SK-N-SH treated with all-trans-retinoic acid at 6 μM for 48 hours (cell line): Measurements from ENCODE around the gene CZIB.

Experiments
- ATAC-seq: fragments of 200-7000 bp; cut with Tn5 transposase; 3 replicates; pipeline ENCODE4 v1.9.1; 2020; ENCODE audit warnings: mild to moderate bottlenecking, moderate library complexity
- ARNTL ChIP-seq: fragments of 450-650 bp; formaldehyde crosslinking; IDR thresholded peaks from 2 replicates; pipeline ENCODE4 v1.5.0; 2020; ENCODE audit warnings: low read depth, mild to moderate bottlenecking, moderate library complexity, borderline replicate concordance
- BACH2 ChIP-seq: fragments of 250-450 bp; sonication (Bioruptor Pico); IDR thresholded peaks from 2 replicates; pipeline ENCODE4 v1.9.0; 2021; ENCODE audit warnings: mild to moderate bottlenecking, borderline replicate concordance
- CREB5 ChIP-seq: fragments of 250-450 bp; sonication (Bioruptor Pico); IDR thresholded peaks from 2 replicates; pipeline ENCODE4 v1.5.1; 2020; ENCODE audit warnings: low read depth, mild to moderate bottlenecking, moderate library complexity
- CSDC2 ChIP-seq: fragments of 250-450 bp; sonication (Bioruptor Pico); IDR thresholded peaks from 2 replicates; pipeline ENCODE4 v1.5.0; 2020; ENCODE audit warnings: mild to moderate bottlenecking, moderate library complexity
- ESRRG ChIP-seq: fragments of 250-450 bp; sonication (Bioruptor Pico); IDR thresholded peaks from 2 replicates; pipeline ENCODE4 v1.6.1; 2021; ENCODE audit warnings: mild to moderate bottlenecking
- GLIS3 ChIP-seq: fragments of 250-450 bp; sonication (Bioruptor Pico); IDR thresholded peaks from 2 replicates; pipeline ENCODE4 v1.5.0; 2020; ENCODE audit warnings: mild to moderate bottlenecking, moderate library complexity
- ISL1 ChIP-seq: fragments of 250-450 bp; sonication (Bioruptor Pico); IDR thresholded peaks from 2 replicates; pipeline ENCODE4 v2.1.2; 2022; ENCODE audit warnings: mild to moderate bottlenecking, moderate library complexity
- OSR1 ChIP-seq: fragments of 250-450 bp; sonication (Bioruptor Pico); IDR thresholded peaks from 2 replicates; pipeline ENCODE4 v1.8.0; 2022; ENCODE audit warnings: moderate library complexity, mild to moderate bottlenecking, inconsistent platforms
- PATZ1 ChIP-seq: fragments of 250-450 bp; sonication (Bioruptor Pico); IDR thresholded peaks from 2 replicates; pipeline ENCODE4 v1.8.0; 2020; ENCODE audit warnings: mild to moderate bottlenecking, moderate library complexity, borderline replicate concordance
- POU6F1 ChIP-seq: fragments of 250-450 bp; sonication (Bioruptor Pico); IDR thresholded peaks from 2 replicates; pipeline ENCODE4 v1.8.0; 2021; ENCODE audit warnings: low read depth, mild to moderate bottlenecking, moderate library complexity, borderline replicate concordance
- PPARA ChIP-seq: fragments of 250-450 bp; sonication (Bioruptor Pico); IDR thresholded peaks from 2 replicates; pipeline ENCODE4 v1.5.0; 2020; ENCODE audit warnings: mild to moderate bottlenecking, borderline replicate concordance
- RARB ChIP-seq: fragments of 250-450 bp; sonication (Bioruptor Pico); IDR thresholded peaks from 2 replicates; pipeline ENCODE4 v1.8.0; 2021; ENCODE audit warnings: mild to moderate bottlenecking, moderate library complexity
- SNAI2 ChIP-seq: fragments of 250-450 bp; sonication (Bioruptor Pico); IDR thresholded peaks from 2 replicates; pipeline ENCODE4 v1.5.0; 2020; ENCODE audit warnings: mild to moderate bottlenecking, moderate library complexity
- TCF4 ChIP-seq: fragments of 250-450 bp; sonication (Bioruptor Pico); IDR thresholded peaks from 2 replicates; pipeline ENCODE4 v1.8.0; 2021; ENCODE audit warnings: mild to moderate bottlenecking, moderate library complexity, borderline replicate concordance
- TOX ChIP-seq: fragments of 250-450 bp; sonication (Bioruptor Pico); IDR thresholded peaks from 2 replicates; pipeline ENCODE4 v1.8.0; 2021; ENCODE audit warnings: mild to moderate bottlenecking, moderate library complexity, borderline replicate concordance
- TSHZ2 ChIP-seq: fragments of 250-450 bp; sonication (Bioruptor Pico); IDR thresholded peaks from 2 replicates; pipeline ENCODE4 v1.5.0; 2020; ENCODE audit warnings: mild to moderate bottlenecking, moderate library complexity
- ZC3H10 ChIP-seq: fragments of 250-450 bp; sonication (Bioruptor Pico); IDR thresholded peaks from 2 replicates; pipeline ENCODE4 v1.5.1; 2021; ENCODE audit warnings: mild to moderate bottlenecking, moderate library complexity
- ZFP3 ChIP-seq: fragments of 250-450 bp; sonication (Bioruptor Pico); IDR thresholded peaks from 2 replicates; pipeline ENCODE4 v1.5.0; 2020; ENCODE audit warnings: mild to moderate bottlenecking, moderate library complexity
- ZFP30 ChIP-seq: fragments of 450-650 bp; formaldehyde crosslinking; IDR thresholded peaks from 2 replicates; pipeline ENCODE4 v1.5.0; 2022; ENCODE audit warnings: mild to moderate bottlenecking, moderate library complexity
- ZNF565 ChIP-seq: fragments of 450-650 bp; formaldehyde crosslinking; conservative IDR thresholded peaks from 2 replicates; pipeline ENCODE4 v1.5.0; 2020; ENCODE audit warnings: low read depth, mild to moderate bottlenecking, moderate library complexity
- ZNF8 ChIP-seq: fragments of 450-650 bp; formaldehyde crosslinking; IDR thresholded peaks from 2 replicates; pipeline ENCODE4 v1.5.0; 2020; ENCODE audit warnings: mild to moderate bottlenecking, moderate library complexity

CZIB gene

GRCh38 chr1:53267761-53268160, 47.3 kb upstream of the CZIB start:
- no peak for TF ChIP-seq TOX
- no peak for TF ChIP-seq SNAI2 (CRISPR knock-in tag)
- no peak for TF ChIP-seq ARNTL
- TF ChIP-seq CREB5 (CRISPR knock-in tag) = no peak
- no peak for TF ChIP-seq ZFP3 (CRISPR knock-in tag)
- no peak for TF ChIP-seq ZNF565 (CRISPR knock-in tag)
- TF ChIP-seq ZC3H10 (CRISPR knock-in tag) = no peak
- no peak for TF ChIP-seq TSHZ2
- TF ChIP-seq, all 23 proteins: peak for 0

GRCh38 chr1:53266038-53266437, 45.6 kb upstream of the CZIB start:
- TF ChIP-seq PATZ1 (CRISPR knock-in tag) (no peak), ZFP3 (CRISPR knock-in tag) (no peak), TSHZ2 (no peak), ESRRG (CRISPR knock-in tag) (no peak), ARNTL (no peak), CSDC2 (CRISPR knock-in tag) (no peak), SNAI2 (CRISPR knock-in tag) (no peak), TCF4 (CRISPR knock-in tag) (no peak), BACH2 (CRISPR knock-in tag) (no peak), ZNF8 (no peak), OSR1 (CRISPR knock-in tag) (no peak), ZNF565 (CRISPR knock-in tag) (no peak), PPARA (CRISPR knock-in tag) (no peak), ZC3H10 (CRISPR knock-in tag) (no peak), ZFP30 (CRISPR knock-in tag) (no peak), POU6F1 (CRISPR knock-in tag) (no peak), ISL1 (CRISPR knock-in tag) (no peak), CREB5 (CRISPR knock-in tag) (no peak), GLIS3 (CRISPR knock-in tag) (no peak), RARB (CRISPR knock-in tag) (no peak)
- ATAC-seq = peak; percentile 70

More at GRCh38 chr1:53267761-53268160, 47.3 kb upstream of the CZIB start:
- ATAC-seq = no peak
